ENCODE measurements around the gene POLR1F.

GRCh38 chr7:19681596-19681995 lies 27.2 kb downstream of the POLR1F start:
- TF ChIP-seq CTCF (IDR thresholded peaks at IDR 0.05): no peak
- no peak for TF ChIP-seq POLR2A (IDR thresholded peaks at IDR 0.05)
